Retina (tissue), 1 donor: ENCODE measurements around the gene DLG2.
"Not testable (repeated sequence)": the region's sequence is repeated elsewhere in the genome, so short reads cannot be mapped to it uniquely, and the experiment has no call there.

Source experiments
- DNase-seq: peaks from one replicate; pipeline ENCODE4 v3.0.0-alpha.2; 2016

Gene DLG2

DNA sequence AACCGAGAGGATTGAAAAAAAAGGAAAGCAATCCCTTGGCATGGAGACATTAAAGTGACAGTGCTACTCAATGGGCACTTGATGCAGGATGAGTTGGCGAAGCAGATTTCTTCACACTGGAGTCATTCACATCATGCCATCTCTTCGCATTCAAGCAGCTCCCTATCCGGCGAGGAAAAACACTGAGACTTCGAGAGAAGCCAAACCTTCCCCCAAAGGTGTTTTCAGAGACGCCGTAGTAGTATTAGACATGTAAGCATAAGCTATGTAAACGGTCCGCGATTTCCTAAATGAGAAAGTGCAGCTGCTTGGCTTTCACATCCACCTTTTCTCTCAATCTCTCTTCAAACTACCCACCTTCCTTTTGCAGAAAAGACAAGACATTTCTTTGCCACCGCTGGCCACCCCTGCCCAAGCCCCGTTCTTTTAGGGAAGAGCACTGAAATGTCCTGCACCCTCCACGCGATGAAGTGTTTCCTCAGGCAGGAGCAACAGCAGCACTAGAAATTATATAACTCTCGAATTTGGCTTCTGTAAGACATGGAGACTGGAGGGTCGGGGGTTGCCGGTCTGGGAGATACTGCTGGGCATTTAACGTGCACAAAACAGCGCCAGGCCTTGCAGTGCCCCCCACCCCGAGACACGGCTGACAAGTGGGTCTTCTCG is at the start of gene DLG2:
DLG2 (minus strand) TSS at position 13 of the 666 bp plus-strand sequence.
- no peak for DNase-seq

DNA sequence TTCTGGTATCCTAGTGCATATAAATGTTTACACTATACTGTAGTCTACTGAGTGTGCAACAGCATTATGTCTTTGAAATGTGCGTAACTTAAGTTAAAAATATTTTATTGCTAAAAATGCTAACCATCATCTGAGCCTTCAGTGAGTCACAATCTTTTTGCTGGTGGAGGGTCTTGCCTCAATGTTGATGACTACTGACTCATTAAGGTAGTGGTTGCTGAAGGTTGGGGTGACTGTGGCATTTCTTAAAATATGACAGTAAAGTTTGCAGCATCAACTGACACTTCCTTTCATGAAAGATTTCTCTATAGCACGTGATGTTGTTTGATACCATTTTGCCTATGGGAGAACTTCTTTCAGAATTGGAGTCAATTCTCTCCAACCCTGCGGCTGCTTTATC is 46.2 kb upstream of the DLG2 start:
- no peak for DNase-seq

DNA sequence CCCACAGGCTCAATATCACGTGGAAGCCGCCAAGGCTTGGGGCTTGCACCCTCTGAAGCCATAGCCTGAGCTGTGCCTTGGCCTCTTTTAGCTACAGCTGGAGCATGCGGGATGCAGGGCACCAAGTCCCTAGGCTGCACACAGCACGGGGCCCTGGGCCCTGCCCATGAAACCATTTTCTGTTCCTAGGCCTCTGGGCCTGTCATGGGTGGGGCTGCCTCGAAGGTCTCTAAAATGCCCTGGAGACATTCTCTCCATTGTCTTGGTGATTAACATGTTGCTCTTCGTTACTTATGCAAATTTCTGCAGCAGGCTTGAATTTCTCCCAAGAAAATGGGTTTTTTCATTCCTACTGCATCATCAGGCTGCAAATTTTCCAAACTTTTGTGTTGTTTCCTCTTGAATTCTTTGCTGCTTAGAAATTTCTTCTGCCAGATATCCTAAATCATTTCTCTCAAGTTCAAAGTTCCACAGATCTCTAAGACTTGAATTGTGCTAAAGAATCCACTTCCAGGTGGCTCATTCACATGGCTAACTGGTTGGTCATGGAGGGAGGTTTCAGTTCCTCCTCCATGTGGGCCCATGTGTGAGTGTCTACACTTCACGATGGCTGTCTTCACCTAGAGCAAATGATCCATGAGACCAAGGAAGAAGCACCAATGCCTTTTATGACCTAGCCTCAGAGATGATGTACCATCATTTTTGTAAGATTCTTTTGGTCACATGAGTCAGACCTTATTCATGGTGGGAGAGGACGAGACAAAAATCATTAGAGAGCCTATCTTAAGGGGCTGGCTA is 45.2 kb upstream of the DLG2 start:
- DNase-seq = no peak

DNA sequence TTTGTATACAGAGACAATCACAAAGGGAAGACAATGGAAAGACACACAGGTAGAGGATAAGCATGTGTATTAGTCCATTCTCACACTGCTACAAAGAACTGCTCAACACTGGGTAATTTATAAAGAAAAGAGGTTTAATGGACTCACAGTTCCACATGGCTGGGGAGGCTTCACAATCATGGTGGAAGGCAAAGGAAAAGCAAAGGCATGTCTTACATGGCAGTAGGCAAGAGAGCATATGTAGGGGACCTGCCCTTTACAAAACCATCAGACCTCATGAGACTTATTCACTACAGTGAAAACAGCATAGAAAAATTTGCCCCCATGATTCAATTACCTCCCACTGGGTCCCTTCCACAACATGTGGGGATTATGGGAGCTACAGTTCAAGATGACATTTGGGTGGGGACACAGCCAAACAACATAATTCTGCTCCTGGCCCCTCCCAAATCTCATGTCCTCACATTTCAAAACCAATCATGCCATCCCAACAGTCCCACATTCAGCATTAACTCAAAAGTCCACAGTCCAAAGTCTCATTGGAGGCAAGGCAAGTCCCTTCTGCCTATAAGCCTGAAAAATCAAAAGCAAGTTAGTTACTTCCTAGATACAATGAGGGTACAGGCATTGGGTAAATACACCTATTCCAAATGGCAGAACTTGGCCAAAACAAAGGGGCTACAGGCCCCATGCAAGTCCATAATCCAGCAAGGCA is 44.0 kb upstream of the DLG2 start:
- not testable (repeated sequence) for DNase-seq

DNA sequence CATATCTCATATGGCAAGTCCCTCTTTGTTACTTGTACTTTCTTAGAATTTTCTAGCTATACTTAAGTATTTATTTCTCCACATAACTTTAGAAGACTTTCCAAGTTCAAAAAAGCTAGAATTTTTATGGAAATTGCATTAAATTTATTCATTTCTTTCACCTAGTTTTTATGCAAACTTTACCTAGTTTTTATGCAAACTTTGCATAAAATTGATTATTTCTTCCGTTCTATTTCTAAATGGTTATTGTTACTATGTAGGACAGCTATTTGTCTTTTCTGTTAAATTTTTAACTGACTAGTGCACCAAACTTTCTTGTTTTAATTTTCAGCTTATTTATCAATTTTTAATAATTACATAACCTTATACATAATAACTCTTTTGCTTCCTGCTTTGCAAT is 41.0 kb upstream of the DLG2 start:
- no peak for DNase-seq

DNA sequence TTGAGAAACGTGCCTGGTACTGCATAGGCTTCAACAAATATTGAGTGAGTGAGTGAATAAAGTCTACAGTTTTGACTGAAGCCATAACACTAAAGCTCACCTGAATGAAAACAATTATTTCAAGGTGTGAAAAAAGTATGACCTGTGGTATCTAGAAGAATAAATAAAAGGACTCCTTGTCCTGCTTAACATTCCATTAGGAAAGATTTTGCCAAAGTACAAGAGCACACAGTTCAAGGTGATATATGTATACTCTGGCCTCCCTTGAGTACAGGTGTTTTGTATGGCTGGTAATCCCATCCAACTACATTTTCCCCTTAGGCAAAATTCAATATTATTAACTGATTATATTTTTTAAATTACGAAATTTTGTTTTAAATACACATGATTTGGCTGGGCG is 39.5 kb upstream of the DLG2 start:
- no peak for DNase-seq

DNA sequence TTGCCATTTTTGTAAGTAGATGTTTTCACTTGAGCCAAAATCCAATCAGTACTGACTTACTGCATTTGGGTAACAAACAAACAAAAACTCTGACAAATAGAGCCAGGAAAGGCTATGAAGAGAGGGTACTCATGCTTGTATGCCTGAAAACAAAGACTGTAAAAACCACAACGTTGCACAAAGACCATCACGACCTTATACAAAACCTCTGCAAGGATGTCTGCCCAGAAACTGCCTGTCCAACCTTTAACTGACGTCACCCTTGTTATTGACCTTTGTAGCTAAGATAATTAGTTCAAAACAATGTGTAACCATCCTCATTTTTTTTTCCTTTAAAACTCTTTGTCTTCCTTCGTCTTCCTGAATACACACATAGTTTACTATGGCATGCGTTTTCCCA is 38.6 kb upstream of the DLG2 start:
- peak; percentile 29 for DNase-seq

DNA sequence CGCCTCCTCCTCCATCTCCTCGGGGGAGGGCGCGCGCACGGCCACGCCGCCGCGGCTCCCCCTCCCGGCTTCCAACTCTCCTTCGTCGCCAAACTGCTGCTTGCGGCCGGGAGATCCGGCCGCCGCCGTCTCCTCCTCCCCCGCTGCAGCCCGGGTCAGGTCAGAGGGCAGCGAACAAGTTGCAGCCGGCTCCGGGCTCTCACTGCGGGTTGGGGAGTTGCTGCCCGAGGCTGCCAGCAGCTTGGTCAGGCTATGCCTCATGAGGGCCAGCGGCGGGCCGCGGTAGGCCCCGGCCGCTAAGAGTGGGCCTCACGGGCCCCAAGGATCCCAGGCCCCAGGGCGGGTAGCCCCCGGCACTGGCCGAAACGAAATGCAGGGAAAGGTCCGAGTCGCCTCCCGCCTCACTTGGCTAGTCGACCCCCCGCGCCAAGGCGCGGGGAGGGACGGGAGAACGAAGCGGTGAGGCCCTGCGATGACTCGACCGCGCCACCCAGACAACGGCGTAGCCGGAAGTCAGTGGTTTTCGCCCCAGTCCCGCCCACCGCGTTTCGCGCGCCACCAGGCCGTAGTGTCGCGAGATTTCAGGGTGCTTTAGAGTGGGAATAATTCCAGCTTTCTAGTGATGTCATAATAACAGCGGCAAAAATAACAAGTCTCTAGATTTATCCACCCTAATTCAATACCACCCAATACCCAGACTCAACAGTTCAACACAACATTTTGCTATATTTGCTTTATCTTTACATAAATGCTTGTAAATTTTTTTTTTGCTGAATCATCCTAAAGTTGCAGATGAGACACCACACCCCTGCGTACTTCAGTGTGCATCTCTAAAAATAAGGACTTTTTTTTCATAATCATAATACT is 37.7 kb upstream of the DLG2 start, which contains the start of gene CREBZF:
CREBZF (minus strand) TSS at position 515 of the 867 bp plus-strand sequence; CDS start at position 261, 254 bp downstream.
- peak; percentile 98 for DNase-seq

DNA sequence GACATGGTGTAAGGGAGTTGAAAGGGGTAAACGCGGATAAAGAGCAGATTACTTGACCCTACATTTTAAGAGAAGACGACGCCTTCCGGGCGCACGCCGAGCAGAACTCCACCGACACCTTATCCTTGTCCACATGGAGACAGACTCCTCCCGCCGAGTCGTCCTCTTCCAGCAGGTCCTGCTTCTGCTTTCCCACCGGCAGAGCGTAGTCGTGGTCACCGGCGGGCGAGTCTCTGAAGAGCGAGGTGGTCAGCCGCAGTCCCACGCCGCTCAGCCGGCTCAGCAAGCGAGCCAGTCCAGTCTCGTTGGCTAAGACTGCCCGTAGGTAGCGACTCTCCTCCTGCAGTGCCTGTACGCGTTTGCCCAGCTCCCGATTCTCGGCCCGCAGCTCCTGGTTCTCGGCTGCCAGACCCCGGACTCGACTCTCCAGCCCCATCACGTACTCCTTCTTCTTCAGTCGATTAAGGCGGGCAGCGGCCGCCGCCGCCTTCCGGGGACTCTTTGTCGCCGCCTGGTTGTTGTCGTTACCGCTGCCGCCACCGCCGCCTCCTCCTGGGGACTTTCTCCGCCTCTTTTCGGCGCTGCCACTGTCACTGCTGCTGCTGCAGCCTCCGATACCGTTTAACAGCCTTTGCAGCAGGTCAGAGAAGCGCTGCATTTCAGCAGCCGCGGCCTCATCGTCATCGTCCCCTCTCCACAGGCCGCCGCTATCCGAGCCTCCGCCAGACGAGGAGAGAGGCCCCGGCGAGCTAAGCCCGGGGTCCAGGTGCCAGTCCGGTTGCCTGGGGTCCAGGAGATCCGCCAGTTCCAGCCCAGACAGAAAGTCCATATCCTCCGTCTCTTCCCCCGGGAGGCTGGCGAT is 36.8 kb upstream of the DLG2 start:
- peak; percentile 92 for DNase-seq

DNA sequence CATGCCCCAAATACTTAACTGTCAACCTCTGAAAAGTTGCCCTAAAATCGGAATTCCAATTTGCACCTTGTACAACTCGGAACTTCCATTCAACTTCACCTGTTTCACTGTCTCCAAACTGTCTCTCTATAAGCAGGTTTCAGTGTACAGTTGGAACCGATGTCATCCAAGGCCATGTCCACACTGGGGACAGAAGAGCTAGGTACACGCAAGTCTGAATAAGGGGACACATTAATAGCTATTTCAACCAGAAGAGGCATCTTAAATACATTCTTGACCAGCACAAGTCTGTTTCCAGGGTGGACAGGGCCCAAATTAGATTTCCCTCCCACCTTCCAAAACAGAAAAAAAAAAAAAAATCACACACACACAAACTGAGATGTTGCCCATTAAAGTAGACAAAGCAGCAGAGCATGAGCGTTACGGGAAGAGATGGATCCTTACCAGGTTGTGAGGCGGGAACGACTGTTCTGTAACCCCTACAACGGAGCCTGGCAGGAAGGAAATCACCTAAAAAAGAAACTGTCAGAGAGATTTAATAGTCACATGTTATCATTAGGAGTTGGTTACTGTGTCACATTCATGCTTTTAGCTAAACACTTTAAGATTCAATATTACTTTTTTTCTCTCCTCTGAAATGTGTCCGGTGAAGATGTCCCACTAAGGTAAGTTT is 36.1 kb upstream of the DLG2 start:
- peak; percentile 35 for DNase-seq

DNA sequence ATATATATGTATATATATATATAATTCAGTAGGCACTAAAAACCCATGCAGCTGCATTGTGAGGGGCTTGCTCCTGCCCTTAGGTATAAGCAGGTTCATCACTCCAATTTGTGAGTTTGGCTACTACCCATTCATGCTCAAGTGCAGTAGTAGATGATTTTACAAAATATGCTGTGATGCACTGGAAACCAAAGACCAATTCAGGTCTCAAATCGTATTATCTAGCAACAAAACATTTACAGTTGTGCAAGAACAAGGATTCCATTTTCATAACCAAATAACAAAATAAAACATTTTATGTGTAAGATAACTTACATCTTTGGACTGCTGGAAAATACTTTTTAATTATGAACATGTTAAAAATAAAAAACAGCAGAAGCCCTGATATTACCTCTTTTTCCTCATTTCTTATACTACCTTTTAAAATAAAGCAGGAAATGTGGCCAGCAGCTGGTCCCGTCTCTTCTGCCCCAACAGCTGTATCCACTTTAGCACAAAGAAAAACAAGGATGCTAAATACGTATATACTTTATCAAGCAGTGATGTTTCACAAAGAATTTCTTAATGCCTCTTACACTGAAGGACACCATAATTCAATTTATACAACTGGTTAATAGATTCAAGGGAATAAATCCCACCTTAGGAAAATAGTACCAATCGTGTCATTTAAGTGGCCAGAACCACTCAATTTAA is 35.0 kb upstream of the DLG2 start:
- no peak for DNase-seq

DNA sequence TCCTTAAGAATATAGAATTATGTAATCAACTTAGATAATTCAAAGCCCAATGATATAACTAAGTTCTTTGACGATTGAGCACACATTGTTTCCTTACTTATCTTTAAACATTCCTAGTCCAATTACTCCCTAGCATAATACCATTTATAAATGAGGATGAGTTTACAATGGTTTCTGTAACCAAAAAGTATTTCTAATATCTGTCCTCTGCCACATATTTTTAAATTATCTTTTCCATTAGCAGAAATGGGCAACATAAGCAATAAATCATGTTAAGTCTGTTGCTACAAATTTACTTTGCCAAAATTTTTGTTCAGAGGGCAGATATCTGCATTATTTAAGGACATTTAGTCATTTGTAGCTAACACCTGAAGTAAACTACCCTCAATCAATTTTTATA is 31.0 kb upstream of the DLG2 start:
- no peak for DNase-seq

DNA sequence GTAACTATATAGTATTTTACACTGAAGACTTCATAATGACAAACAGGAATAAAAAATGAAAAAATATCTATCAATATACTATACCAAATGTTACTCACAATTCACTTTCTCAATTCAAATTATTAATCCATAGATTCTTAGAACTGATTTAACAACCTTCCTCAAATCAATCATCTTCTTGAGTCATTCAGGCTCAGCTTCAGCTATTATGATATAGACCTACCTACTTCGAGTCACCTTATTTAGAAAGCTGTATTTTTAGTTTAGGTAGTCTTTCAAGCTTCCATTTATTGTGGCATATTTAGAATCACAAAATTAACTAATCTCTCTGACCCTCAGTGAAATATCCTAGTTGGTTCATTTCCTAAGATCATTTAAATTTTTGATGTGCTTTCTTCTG is 29.6 kb upstream of the DLG2 start:
- DNase-seq = no peak

DNA sequence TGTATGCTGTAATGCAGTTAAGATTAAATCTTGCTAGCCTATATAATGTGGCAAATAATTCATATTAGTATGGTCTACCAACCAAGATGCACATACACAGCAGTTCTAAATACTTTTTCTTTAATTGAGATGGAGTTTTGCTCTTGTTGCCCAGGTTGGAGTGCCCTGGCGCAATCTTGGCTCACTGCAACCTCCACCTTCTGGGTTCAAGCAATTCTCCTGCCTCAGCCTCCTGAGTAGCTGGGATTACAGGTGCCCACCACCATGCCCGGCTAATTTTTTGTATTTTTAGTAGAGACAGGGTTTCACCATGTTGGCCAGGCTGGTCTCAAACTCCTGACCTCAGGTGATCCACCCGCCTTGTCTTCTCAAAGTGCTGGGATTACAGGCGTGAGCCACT is 27.2 kb upstream of the DLG2 start:
- DNase-seq = not testable (repeated sequence)

DNA sequence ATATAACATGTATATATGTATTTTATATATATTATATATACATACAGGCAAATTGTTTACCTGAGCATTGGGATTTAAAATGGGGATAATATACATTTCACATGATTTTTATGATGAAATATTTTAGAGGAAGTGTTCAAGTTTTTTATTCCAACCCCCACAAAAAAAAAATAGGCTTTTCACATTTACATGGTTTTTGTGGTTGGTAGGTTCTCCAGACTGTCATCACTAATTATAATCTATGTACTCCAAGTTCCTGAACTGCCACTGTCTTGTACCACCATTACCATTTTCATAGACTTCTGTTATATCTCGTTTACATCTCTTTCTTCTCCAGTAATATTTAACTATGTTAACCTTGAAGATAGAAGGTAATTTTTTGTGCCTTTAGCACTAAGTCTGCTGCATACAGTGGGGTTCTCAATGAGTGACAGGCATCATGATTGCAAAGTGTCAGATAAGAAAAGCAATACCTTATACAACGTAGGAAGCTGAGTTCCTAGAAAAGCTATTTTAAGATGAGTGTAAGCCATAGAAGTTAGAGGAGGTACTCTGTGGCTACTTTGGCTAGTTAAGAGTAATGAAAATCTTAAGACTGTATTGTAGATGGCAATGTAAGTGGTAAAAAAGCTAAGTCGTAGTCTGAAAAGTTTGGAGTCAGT is 25.8 kb upstream of the DLG2 start:
- no peak for DNase-seq

DNA sequence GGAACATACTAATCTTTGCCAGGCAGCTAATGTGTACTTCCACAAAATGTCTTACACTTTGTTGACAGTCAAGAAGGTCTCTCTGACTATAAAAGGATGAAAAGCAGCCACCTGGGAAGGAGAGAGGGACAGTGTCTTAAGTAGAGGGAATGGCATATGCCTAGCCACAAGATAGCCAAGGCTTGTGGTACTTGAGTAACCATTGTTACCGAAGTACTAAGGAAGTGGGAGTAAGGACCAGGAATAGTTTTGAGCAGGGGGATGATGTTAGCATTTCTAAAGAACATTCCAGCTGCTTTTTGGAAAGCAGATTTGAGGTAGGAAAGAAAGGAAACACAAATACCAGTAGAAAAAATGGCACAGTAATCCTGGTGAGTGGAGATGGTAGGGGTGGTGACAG is 24.0 kb upstream of the DLG2 start:
- DNase-seq = no peak

DNA sequence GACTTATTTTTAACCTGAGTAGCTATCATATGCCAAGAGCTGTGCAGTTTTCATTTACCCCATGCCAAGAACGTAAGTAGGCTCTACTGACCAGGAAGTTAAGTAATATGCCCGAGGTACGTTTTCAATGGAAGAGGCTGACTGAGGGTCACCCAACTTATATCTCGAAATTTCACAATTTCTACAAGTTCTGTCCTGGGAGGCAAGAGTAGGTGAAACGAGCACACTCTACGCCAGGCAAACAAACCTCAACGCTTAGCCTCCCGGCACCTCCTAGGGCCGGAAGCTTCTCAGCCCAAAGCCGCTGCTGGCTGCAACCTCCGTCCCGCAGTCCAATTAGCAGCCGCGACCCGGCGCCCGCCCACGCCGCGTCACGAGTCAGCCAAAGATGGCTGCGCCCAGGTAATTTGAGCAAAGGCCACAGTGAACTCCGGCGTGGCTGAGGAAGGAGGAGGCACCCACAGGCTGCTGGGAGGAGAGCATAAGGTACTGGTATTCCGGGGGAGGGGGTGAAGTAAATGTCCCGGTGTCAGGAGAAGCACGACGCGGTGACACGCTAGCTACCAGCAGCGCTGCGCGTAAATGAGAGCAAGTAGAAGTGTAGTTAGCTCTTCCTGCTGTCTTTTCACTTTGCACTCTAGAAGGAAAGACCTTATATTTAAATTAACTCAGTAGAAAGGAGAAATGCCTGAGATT is 20.6 kb upstream of the DLG2 start, which contains the start of gene TMEM126A:
TMEM126A (plus strand) TSS at position 364 of the 696 bp plus-strand sequence. CDS start 2,289 bp downstream, outside the sequence.
- DNase-seq = peak; percentile 93

DNA sequence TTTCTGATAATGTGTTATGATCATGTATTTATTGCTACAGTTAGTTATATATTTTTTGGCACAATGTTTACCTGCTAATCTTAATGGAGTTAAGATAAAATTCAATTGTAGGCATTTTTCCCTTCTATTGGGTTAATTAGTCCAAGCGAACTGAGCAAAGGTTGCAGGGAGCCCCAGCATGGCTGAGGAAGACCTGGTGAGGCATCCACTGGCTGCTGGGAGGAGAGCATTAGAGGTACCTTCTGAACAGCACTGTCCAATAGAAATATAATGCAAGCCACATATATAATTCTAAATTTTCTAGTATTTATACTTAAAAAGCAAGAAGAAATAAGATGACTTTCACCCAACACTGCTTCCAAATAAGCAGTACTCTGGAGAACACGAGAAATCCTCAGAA is 19.9 kb upstream of the DLG2 start:
- DNase-seq = no peak

DNA sequence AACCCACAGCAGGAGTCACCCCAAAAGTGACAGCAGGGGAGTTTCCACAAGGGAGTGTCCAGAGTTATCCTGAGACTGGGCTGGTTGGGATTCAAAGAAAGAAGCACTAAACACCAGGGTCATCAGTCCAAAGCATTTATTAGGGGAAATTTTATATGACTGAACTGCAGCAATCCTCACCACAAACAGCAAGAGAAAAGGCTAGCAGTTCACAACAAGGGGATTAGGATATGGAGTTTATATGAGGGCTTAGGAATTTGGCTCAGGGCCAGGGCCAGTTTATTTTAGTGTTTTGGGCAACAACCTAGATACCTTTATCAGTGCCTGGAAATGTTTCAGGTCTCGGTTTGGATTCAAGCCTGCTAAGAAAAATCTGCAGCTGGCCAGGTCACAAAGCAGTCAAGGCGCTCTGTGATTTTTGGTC is 16.1 kb upstream of the DLG2 start:
- DNase-seq = no peak
